ENCODE measurements around the gene LIN37. TPM values are rescaled to one million over a fixed set of nuclear protein-coding genes. Genes with fewer than 3 reads are reported as not detected.
"Not testable (repeated sequence)": the region's sequence is repeated elsewhere in the genome, so short reads cannot be mapped to it uniquely, and the experiment has no call there.

The LIN37 gene
- total and polyA plus RNA-seq, 4 donors = 4.4 to 16.2 (median 13.8) TPM

GRCh38 chr19:35792312-35792711 is 43.9 kb downstream of the LIN37 start:
- no peak for DNase-seq
- WGBS, 2 donors = 86 to 88% methylated on average over 15 of the region's 15 CpGs
- Histone ChIP-seq H3K27ac (ENCODE audit: low read depth in 1 of 2, low read length in 1 of 2) (no peak overlapping the region), H3K36me3 (ENCODE audit: control insufficient read depth in 4 of 4, insufficient read depth in 4 of 4, low read length in 4 of 4) (no peaks in the 10 kb centered on the region), H3K27me3 (ENCODE audit: control insufficient read depth in 3 of 3, insufficient read depth in 3 of 3, low read length in 2 of 3) (peaks cover 0 to 10% (median 3%) of the 10 kb centered on the region in 3 donors), H3K4me1 (ENCODE audit: control insufficient read depth in 5 of 5, insufficient read depth in 5 of 5, low read length in 5 of 5) (no peaks in the 10 kb centered on the region), H3K9ac (ENCODE audit: insufficient read depth in 1 of 2, low read length in 2 of 2) (no peak overlapping the region), H3K4me3 (no peak overlapping the region), H3K9me3 (ENCODE audit: control insufficient read depth in 4 of 4, insufficient read depth in 3 of 4, low read length in 3 of 4) (no peaks in the 10 kb centered on the region)
- ATAC-seq (ENCODE audit: insufficient read depth, low FRiP score) = no peak
- TF ChIP-seq, protein P1, sequence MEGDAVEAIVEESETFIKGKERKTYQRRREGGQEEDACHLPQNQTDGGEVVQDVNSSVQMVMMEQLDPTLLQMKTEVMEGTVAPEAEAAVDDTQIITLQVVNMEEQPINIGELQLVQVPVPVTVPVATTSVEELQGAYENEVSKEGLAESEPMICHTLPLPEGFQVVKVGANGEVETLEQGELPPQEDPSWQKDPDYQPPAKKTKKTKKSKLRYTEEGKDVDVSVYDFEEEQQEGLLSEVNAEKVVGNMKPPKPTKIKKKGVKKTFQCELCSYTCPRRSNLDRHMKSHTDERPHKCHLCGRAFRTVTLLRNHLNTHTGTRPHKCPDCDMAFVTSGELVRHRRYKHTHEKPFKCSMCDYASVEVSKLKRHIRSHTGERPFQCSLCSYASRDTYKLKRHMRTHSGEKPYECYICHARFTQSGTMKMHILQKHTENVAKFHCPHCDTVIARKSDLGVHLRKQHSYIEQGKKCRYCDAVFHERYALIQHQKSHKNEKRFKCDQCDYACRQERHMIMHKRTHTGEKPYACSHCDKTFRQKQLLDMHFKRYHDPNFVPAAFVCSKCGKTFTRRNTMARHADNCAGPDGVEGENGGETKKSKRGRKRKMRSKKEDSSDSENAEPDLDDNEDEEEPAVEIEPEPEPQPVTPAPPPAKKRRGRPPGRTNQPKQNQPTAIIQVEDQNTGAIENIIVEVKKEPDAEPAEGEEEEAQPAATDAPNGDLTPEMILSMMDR (IDR thresholded peaks at IDR 0.05; ENCODE audit: control extremely low read depth, extremely low read depth) = no peak

DNA sequence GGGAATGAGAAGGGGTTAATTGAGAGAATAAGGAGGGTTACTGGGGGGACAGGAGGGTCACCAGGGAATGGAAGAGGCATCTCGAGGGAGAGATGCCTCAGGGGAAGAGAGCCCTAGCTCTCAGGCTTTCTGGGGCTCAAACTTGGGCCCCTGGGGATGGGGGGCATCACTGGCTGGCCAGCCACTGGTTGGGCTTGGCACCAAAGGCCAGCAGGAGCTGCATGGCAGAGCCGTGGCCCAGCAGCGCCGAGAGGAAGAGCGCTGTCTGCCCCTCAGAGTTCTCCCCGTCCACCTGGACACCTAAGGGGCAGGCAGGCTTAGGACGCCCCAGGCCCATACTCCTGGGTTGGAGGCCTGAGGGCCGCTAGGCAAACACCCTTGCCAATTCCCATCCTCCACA is 44.5 kb downstream of the LIN37 start:
- no peak for DNase-seq

GRCh38 chr19:35793381-35794165 is 45.2 kb downstream of the LIN37 start:
- no peak overlapping the region for H3K4me3 ChIP-seq
- H3K27me3 ChIP-seq (ENCODE audit: control insufficient read depth in 3 of 3, insufficient read depth in 3 of 3, low read length in 2 of 3) = peaks cover 0 to 11% (median 7%) of the 10 kb centered on the region in 3 donors
- TF ChIP-seq, protein P1 (IDR thresholded peaks at IDR 0.05; ENCODE audit: control extremely low read depth, extremely low read depth) = no peak
- ATAC-seq (ENCODE audit: insufficient read depth, low FRiP score) (no peak), DNase-seq (no peak)
- no peaks in the 10 kb centered on the region for H3K36me3 ChIP-seq (ENCODE audit: control insufficient read depth in 4 of 4, insufficient read depth in 4 of 4, low read length in 4 of 4)
- no peaks in the 10 kb centered on the region for H3K9me3 ChIP-seq (ENCODE audit: control insufficient read depth in 4 of 4, insufficient read depth in 3 of 4, low read length in 3 of 4)
- 77 to 82% methylated on average over 7 of the region's 7 CpGs for WGBS, 2 donors
- H3K27ac ChIP-seq (ENCODE audit: low read depth in 1 of 2, low read length in 1 of 2) = no peak overlapping the region
- peaks cover 0 to 4% (median 0%) of the 10 kb centered on the region in 5 donors for H3K4me1 ChIP-seq (ENCODE audit: control insufficient read depth in 5 of 5, insufficient read depth in 5 of 5, low read length in 5 of 5)
- no peak overlapping the region for H3K9ac ChIP-seq (ENCODE audit: insufficient read depth in 1 of 2, low read length in 2 of 2)

More for the DNA sequence above, 44.5 kb downstream of the LIN37 start:
- no peaks in the 10 kb centered on the region for H3K36me3 ChIP-seq (ENCODE audit: control insufficient read depth in 4 of 4, insufficient read depth in 4 of 4, low read length in 4 of 4)
- WGBS, 2 donors = 78 to 83% methylated on average over 8 of the region's 8 CpGs
- no peak for ATAC-seq (ENCODE audit: insufficient read depth, low FRiP score)
- no peak overlapping the region for H3K4me3 ChIP-seq
- no peak overlapping the region for H3K9ac ChIP-seq (ENCODE audit: insufficient read depth in 1 of 2, low read length in 2 of 2)
- TF ChIP-seq, protein P1 (IDR thresholded peaks at IDR 0.05; ENCODE audit: control extremely low read depth, extremely low read depth) = no peak
- H3K4me1 ChIP-seq (ENCODE audit: control insufficient read depth in 5 of 5, insufficient read depth in 5 of 5, low read length in 5 of 5) = peaks cover 0 to 3% (median 0%) of the 10 kb centered on the region in 5 donors
- peaks cover 0 to 11% (median 4%) of the 10 kb centered on the region in 3 donors for H3K27me3 ChIP-seq (ENCODE audit: control insufficient read depth in 3 of 3, insufficient read depth in 3 of 3, low read length in 2 of 3)
- H3K9me3 ChIP-seq (ENCODE audit: control insufficient read depth in 4 of 4, insufficient read depth in 3 of 4, low read length in 3 of 4) = no peaks in the 10 kb centered on the region
- H3K27ac ChIP-seq (ENCODE audit: low read depth in 1 of 2, low read length in 1 of 2) = no peak overlapping the region

- peaks cover 0 to 11% (median 7%) of the 10 kb centered on the region in 3 donors for H3K27me3 ChIP-seq (ENCODE audit: control insufficient read depth in 3 of 3, insufficient read depth in 3 of 3, low read length in 2 of 3)
- not testable (repeated sequence) for DNase-seq; H3K27ac ChIP-seq (ENCODE audit: low read depth in 1 of 2, low read length in 1 of 2); H3K36me3 ChIP-seq (ENCODE audit: control insufficient read depth in 4 of 4, insufficient read depth in 4 of 4, low read length in 4 of 4); ATAC-seq (ENCODE audit: insufficient read depth, low FRiP score); H3K4me1 ChIP-seq (ENCODE audit: control insufficient read depth in 5 of 5, insufficient read depth in 5 of 5, low read length in 5 of 5); H3K4me3 ChIP-seq; H3K9ac ChIP-seq (ENCODE audit: insufficient read depth in 1 of 2, low read length in 2 of 2); H3K9me3 ChIP-seq (ENCODE audit: control insufficient read depth in 4 of 4, insufficient read depth in 3 of 4, low read length in 3 of 4)
- WGBS, 2 donors = 89 to 95% methylated on average over 1 of the region's 1 CpG
Observed at GRCh38 chr19:35795564-35795963, 47.2 kb downstream of the LIN37 start.

All from lung (tissue), 12 donors.